Lower leg skin (tissue), 3 donors: ENCODE data around the gene ASPN.

Source experiments
- POLR2A ChIP-seq, 2 donors: fragments of 450-650 bp; IDR thresholded peaks; one replicate each; pipeline ENCODE4 v1.6.1; 2016 to 2017; ENCODE audit warnings: antibody characterized with exemption in 2 of 2, mild to moderate bottlenecking in 1 of 2, moderate library complexity in 1 of 2
- TF ChIP-seq, protein P1 (sequence below), 3 donors: fragments of 450-650 bp; IDR thresholded peaks; one replicate each; pipeline ENCODE4 v1.5.1; 2016; ENCODE audit warnings: antibody characterized with exemption in 3 of 3, mild to moderate bottlenecking in 3 of 3, moderate library complexity in 2 of 3

DNA sequence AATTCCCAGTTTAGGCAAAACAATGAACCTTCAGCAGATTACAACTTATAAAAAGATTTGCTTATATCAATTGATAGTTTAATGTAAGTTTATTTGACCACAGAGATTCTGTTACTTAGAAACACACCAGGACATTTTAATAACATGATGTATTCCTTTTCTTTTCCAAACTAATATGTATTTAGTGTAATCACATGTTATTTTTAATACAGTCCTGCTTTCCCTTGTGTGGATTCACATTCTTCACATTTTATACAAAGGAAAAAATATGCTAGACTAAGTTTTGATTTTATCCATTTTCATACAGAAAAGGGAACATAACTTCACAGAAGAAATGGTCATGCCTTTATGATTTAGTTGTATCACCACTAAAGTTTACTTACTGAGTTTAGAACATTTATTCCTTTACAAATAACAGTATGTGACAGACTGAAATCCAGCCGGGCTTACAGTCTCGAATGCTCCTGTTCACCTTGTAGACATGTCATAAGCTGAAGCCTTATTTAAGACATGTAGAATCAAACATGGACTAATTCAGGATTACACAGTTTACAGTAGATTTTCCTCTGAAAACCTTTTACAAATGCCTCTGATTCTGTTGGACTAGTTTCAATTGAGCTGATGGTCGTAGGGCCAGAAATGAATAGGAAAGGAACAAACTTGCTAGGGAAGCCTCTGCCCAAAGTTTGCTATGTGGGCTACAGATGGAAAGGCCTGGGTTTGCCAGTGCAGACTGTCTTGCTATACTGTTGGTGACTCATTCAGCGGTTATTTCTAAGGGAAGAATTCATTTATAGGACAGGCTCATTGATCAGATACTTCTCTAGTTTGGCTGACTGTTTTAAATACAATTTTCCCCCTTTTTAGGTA is 6.6 kb upstream of the ASPN start:
- TF ChIP-seq POLR2A (IDR thresholded peaks at IDR 0.05): no peak
- TF ChIP-seq, protein P1, sequence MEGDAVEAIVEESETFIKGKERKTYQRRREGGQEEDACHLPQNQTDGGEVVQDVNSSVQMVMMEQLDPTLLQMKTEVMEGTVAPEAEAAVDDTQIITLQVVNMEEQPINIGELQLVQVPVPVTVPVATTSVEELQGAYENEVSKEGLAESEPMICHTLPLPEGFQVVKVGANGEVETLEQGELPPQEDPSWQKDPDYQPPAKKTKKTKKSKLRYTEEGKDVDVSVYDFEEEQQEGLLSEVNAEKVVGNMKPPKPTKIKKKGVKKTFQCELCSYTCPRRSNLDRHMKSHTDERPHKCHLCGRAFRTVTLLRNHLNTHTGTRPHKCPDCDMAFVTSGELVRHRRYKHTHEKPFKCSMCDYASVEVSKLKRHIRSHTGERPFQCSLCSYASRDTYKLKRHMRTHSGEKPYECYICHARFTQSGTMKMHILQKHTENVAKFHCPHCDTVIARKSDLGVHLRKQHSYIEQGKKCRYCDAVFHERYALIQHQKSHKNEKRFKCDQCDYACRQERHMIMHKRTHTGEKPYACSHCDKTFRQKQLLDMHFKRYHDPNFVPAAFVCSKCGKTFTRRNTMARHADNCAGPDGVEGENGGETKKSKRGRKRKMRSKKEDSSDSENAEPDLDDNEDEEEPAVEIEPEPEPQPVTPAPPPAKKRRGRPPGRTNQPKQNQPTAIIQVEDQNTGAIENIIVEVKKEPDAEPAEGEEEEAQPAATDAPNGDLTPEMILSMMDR (IDR thresholded peaks at IDR 0.05): no peak
